Measurements from ENCODE around the gene SLC25A43.

- TF ChIP-seq CTCF (conservative IDR thresholded peaks at IDR 0.05; ENCODE audit: low read depth in 2 of 2) (no peak), EZH2 (IDR thresholded peaks at IDR 0.05; ENCODE audit: low read depth, unreplicated experiment) (no peak), JUNB (IDR thresholded peaks at IDR 0.05; ENCODE audit: unreplicated experiment) (no peak), REST (IDR thresholded peaks at IDR 0.05; ENCODE audit: unreplicated experiment) (no peak)
Measured at GRCh38 chrX:119393144-119393543, 6.0 kb upstream of the SLC25A43 start.
